Stimulated activated CD4-positive, alpha-beta T cell treated with anti-CD3 and anti-CD28 coated beads, Interleukin-1b, Interleukin-23, amount 100 ng/mL, for 4 hours (primary cell): Measurements from ENCODE around the gene PDCD4.

Source experiments
- DNase-seq, 2 donors: peaks; one replicate each; pipeline ENCODE4 v3.0.0-alpha.2; 2020; ENCODE audit warnings: low read depth in 2 of 2

Gene PDCD4

GRCh38 chr10:110842326-110842904, 29.3 kb upstream of the PDCD4 start:
- no peak for DNase-seq

DNA sequence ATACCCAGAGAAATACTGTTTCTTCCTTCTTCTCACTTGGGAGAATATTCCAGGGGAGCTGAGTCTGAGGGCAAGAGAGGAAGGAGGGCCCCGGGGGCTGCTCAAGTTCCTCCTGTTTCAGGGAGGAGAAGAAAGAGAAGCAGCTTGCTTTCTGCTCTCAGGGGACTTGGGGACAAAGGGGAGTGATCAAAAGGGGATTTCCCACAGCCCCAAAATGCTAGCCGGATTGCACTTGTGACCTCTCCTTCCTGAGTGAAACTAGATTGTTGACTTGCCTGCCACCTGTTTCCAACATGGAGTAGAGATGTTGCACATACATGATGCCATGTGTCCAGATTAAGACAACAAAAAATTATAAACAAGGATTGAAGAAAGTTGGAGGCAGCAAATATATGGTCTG, 28.7 kb upstream of the PDCD4 start:
- no peak for DNase-seq

- no peak for DNase-seq
Measured at GRCh38 chr10:110843796-110844616, 27.7 kb upstream of the PDCD4 start.

DNA sequence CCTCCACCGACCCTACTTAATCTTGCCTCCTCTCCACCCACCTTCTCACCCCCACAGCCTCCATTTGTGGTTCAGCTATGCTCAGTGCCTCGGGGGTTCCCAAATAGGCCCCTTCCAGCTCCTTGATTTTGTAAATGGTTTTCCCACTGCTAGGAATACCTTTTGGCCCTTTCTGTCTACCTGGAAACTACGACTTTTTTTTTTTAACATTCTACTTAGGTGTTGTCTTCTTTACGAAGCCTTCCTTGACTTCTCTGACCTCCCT, 27.2 kb upstream of the PDCD4 start:
- DNase-seq: no peak

DNA sequence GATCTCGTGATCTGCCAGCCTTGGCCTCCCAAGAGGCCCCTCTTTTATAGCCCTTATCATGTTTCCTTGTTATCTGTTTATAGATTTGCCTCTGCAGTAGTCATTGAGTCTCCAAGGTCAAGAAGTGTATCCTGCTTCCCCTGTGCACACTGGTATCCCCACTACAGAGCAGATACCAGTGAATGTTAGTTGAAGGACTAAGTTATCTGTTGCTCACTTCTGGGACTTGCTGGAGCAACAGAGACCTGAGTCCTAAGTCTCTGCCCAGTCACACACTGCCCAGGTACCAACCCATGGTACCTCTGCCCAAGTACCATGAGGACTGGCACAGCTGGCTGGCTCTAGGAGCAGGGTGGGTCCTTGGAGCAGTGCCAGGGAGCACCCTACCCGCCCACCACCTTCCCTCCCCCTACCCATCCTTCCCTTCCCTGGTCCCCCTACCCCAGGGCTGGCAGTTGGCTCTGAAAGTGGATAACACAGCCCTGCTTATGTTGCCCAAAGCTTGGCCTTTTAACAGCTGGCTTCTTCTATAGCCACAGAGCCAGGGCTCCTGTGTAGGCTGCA, 26.5 kb upstream of the PDCD4 start:
- no peak for DNase-seq

- no peak for DNase-seq
Measured at GRCh38 chr10:110845756-110846620, 25.7 kb upstream of the PDCD4 start.

DNA sequence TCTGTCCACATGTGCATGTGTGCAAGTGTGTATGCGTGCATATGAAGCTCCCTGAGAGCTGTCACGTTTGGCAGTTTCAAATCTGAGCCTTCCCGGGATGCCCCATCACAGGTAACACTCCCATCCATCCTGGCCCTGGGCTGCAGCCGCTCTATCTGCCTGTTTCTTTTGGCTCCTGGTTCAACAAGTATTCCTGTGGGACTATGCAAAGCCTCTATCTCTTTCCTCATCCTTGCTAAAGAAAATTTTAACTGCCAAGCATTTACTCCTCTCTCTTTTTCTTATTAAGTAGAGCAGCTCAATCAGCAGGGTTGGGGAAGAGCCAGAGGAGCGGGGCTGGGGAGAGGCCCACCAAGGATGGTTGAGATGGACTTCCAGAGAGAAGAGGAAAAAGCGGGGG, 24.4 kb upstream of the PDCD4 start:
- no peak for DNase-seq

GRCh38 chr10:110848106-110848505, 23.6 kb upstream of the PDCD4 start:
- no peak for DNase-seq

GRCh38 chr10:110850099-110850498, 21.6 kb upstream of the PDCD4 start:
- no peak for DNase-seq

DNA sequence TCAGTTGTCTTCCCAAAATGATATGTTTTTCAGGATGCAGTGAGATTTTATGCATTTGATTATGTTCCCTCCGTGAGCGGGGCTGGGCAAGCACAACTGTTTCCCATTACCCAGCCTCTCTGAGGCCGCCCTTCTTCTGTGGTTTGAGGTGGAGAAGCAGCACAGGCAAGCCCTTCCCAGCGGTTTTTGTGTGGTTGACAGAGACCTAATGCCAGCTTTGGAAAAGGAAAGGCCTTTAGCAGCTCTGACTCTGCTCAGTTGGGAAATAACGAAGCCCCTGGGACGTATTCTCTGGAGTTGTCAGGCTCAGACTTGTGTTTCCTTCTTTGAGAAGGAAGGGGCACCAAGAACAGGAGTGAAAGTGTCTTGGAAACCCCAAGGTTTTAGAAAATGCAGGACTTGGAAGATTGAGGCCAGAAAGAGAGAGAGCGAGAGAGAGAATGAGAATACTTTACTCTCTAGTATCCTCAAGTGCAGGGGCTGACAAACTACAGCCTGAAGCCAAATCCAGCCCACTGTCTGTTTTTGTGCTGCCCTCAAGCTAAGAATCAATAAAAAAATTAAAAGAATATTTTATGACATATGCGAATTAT, 20.6 kb upstream of the PDCD4 start:
- no peak for DNase-seq

DNA sequence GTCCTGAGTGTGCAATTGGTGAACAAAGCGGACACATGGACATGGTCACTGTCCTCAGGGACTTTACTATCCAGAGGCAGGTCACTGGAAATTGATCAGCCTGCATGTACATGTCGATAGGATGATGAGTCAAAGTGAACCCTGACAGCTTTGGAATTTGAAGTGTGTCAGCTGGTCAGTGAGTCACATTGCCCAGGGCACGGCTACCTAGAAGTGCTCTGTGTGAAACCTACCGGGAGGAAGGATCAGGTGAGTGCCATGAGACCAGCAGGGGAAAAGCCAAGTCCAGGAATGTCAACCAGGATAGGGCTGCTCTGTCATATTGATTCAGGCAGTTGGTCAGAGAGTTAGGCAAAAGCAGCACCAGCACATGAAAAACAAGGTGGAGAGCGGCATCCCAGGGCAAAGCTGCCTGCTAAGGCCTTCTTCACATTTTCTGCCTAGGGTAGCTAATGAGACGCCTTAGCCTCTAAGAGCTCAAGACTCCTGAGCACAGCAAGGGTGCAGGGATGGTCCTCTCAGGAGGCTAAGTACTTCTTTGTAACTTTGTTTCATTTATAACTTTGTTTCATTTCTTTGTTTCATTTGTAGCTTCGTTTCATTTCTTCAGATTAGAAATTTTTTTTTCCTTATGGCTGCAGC, 19.4 kb upstream of the PDCD4 start:
- no peak for DNase-seq

GRCh38 chr10:110852947-110853346, 18.8 kb upstream of the PDCD4 start:
- DNase-seq: no peak

DNA sequence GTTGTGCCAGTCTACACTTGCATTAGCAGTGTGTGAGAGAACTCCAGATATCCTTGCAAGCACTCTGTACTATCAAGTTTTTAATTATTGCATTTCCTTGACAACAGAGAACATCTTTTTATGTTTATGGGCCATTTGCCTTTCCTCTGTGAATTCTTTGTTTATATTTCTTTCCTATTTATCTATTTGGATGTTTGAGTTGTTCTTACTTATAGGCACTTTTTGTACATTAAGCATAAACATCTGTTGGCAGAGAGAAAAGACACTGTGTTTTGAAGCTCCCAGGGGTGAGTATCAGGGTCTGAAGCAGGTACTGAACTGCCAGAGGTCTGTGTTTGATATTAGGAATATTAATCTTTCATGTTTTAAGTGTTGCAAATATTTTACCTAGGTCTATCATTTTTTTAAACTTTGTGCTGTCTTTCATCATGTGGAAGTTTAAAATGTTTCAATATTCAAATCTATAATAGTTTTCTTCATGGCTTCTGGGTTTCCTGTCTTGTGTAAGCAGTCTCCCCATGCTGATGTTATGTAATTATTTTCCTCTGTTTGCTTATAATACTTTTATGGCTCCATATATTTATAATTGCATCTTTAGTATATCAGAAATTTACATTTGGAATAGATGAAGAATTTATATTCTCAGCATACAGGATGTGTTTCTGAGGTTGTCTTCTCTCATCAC, 17.7 kb upstream of the PDCD4 start:
- no peak for DNase-seq

- no peak for DNase-seq
Measured at GRCh38 chr10:110857265-110858171, 14.2 kb upstream of the PDCD4 start.

DNA sequence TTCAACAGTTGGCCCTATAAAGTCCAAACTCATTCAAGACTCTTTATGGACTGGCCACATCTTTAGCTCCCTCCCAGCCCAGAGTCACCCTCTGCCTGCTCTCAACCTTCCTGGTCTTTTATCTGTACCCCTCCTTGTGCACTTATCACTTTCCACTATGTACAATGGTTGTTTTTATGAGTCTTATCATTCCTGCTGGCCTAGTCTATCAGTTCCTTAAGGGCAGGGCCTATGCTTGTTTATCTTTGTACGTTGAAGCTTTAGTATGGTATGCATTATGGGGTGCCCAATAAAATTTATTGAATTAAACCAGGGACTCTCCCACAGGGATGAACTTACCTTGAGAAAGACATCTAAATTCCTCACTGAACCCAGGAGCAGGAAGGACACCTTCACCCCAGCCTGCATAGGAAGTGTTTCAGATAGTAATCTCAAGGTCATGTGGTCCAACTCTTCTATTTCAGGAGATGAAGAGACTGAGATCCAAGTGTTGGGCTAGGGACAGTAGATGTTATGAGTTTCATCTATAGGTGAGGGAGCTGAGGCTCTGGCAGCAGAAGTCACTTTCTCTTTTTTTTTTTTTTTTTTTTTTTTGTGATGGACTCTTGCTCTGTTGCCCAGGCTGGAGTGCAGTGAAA, 13.3 kb upstream of the PDCD4 start:
- no peak for DNase-seq

- DNase-seq: no peak
Measured at GRCh38 chr10:110859206-110859972, 12.3 kb upstream of the PDCD4 start.

DNA sequence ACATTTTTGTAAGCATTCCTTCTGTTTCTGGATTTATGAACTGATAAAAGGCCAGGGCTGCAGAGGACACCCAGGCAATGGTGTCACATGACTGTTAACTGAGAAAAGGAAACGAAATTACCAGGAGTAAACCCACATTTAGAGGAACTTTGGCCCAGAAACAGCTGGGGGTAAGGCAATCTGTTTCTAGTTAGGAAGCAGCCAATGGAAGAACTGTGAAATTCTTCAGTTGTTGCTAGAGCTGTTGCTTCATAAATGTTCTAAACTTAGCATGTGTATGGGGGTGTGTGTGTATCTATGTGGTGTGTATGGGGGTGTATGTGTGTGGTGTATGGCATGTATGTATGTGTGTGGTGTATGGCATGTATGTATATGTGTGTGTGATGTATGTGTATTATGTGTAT, 11.8 kb upstream of the PDCD4 start:
- DNase-seq: no peak

DNA sequence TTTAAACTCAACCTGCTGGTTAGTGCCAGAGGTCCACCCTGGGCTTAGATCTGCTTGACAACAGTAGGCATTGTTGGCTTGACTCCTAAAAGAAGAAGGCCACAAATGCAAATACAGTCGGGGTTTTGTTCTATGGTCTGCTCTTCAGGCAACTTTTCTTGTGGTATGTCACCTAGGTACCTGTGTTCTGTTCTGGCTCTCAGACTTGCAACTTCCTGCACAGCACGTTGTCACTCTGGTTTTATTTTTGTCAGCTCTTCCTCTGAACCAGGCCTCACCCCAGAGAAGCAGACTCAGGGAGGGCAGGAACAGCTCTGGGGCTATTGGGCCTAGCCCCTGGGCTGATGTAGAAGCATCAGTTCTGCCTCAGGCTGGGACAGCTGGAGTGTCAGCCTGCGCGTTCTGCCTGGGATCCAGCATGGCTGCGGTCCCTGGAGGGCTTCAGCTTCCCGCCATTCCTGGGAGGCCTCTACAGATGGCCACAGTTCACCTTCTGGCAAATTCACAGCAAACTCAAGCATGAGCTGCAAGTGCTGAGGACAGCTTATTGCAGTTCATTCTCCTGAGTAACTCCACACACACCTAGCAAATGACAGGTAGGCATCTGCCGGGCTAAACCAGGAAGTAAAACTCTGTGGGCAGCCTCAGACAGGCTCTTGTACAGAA, 11.0 kb upstream of the PDCD4 start:
- DNase-seq: no peak
